Umbilical cord (tissue), 2 donors: ENCODE data around the gene ALDH16A1. TPM values are rescaled to one million over a fixed set of nuclear protein-coding genes. Genes with fewer than 3 reads are reported as not detected.

Source experiments
- DNase-seq: peaks from one replicate; pipeline ENCODE4 v3.0.0-alpha.2; 2015; ENCODE audit warnings: low spot score
- total RNA-seq: library from RNA; depleted of rRNA; stranded (reverse); fragments of >200 nt; gene quantifications from one replicate; pipeline ENCODE4 v1.2.3, GENCODE V29; 2014; ENCODE audit warnings: low replicate concordance; ENCODE audit not compliant: insufficient read depth

ALDH16A1 gene
- total RNA-seq, 1 donor from 2014 or later, result 18.3 TPM

DNA sequence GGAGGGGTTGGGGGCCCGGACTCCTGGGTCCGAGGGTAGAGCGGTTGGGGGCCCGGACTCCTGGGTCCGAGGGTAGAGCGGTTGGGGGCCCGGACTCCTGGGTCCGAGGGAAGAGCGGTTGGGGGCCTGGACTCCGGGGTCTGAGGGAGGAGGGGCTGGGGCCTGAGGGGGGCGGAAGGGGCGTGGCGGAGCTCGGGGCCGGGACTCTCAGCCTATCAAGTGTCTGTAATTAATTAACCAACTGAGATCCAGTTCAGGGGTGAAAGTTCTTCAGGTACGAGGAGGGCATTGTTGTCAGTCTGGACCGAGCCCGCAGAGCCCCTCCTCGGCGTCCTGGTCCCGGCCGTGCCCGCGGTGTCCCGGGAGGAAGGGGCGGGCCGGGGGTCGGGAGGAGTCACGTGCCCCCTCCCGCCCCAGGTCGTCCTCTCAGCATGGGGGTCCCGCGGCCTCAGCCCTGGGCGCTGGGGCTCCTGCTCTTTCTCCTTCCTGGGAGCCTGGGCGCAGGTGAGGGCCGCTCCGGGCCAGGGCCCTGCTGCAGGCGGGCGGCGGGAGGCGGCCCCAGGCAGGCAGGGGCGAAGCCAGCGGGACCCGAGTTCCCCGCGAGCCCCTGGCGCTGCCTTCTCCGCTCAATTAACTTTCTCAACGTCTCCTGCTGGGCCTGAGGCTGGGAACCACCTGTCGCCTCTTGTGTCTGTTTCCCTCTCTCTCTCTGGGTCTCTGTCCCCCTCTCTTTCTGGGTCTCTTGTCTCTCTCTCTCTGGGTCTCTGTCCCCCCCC, 60.1 kb downstream of the ALDH16A1 start:
- peak; percentile 56 for DNase-seq

DNA sequence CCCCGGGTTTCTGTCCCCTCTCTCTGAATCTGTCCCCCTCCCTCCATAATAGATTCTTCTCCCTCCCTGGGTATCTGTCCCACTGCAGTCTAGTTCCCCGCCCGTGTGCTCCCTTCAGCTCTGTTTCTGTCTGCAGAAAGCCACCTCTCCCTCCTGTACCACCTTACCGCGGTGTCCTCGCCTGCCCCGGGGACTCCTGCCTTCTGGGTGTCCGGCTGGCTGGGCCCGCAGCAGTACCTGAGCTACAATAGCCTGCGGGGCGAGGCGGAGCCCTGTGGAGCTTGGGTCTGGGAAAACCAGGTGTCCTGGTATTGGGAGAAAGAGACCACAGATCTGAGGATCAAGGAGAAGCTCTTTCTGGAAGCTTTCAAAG, 60.7 kb downstream of the ALDH16A1 start:
- DNase-seq, result no peak

DNA sequence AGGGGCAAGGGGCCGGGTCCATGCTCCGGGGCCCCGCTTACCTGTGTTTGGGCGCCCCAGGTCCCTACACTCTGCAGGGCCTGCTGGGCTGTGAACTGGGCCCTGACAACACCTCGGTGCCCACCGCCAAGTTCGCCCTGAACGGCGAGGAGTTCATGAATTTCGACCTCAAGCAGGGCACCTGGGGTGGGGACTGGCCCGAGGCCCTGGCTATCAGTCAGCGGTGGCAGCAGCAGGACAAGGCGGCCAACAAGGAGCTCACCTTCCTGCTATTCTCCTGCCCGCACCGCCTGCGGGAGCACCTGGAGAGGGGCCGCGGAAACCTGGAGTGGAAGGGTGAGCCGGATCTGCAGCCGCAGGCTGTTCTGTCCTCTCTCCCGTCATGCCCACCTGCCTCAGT, 61.1 kb downstream of the ALDH16A1 start:
- no peak for DNase-seq

- peak; percentile 58 for DNase-seq
Measured at GRCh38 chr19:49515767-49516166, 62.7 kb downstream of the ALDH16A1 start.

DNA sequence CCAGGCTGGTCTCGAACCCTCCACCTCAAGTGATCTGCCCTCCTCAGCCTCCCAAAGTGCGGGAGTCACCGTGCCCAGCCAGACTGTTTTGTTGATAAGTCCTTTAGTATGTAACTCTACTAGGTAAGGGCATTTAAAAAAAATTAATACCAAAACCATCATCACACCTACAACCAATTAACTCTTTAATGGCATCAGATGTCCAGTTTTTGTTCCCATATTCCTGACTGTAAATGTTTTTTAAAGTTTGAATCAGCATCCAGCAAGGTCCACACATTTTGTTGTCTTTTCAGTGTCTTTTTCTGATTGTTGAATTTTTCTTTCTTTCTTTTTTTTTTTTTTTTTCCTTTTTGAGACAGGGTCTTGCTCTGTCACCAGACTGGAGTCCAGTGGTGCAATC, 65.0 kb downstream of the ALDH16A1 start:
- no peak for DNase-seq

Other genes starting within 250 kb of the ALDH16A1 start
- 3.6 TPM for gene SLC6A16, start 128.0 kb upstream of the ALDH16A1 start, total RNA-seq
- 0.96 TPM for gene CD37, start 117.8 kb upstream of the ALDH16A1 start, total RNA-seq
- 25.5 TPM for gene TEAD2, start 90.8 kb upstream of the ALDH16A1 start, total RNA-seq
- not detected for gene DKKL1, start 89.3 kb upstream of the ALDH16A1 start, total RNA-seq
- 1.7 TPM for gene KASH5, start 65.0 kb upstream of the ALDH16A1 start, total RNA-seq
- not detected for gene PTH2, start 29.8 kb upstream of the ALDH16A1 start, total RNA-seq
- gene GFY, start 27.8 kb upstream of the ALDH16A1 start, total RNA-seq, result not detected
- 0.72 TPM for gene SLC17A7, start 11.7 kb upstream of the ALDH16A1 start, total RNA-seq
- gene PIH1D1, start 1.4 kb upstream of the ALDH16A1 start, total RNA-seq, result 61.9 TPM
- 1.9 TPM for gene FLT3LG, start 21.0 kb downstream of the ALDH16A1 start, total RNA-seq
- gene RPL13A, start 34.4 kb downstream of the ALDH16A1 start, total RNA-seq, result 1,894 TPM
- gene RPS11, start 43.2 kb downstream of the ALDH16A1 start, total RNA-seq, result 4,623 TPM
- gene FCGRT, start 59.4 kb downstream of the ALDH16A1 start, total RNA-seq, result 121 TPM
- 136 TPM for gene RCN3, start 74.8 kb downstream of the ALDH16A1 start, total RNA-seq
- 52.0 TPM for gene NOSIP, start 127.3 kb downstream of the ALDH16A1 start, total RNA-seq
- gene PRRG2, start 128.1 kb downstream of the ALDH16A1 start, total RNA-seq, result not detected
- gene PRR12, start 138.0 kb downstream of the ALDH16A1 start, total RNA-seq, result 1.9 TPM
- 43.6 TPM for gene RRAS, start 186.9 kb downstream of the ALDH16A1 start, total RNA-seq
- gene SCAF1, start 189.0 kb downstream of the ALDH16A1 start, total RNA-seq, result 7.9 TPM
- gene IRF3, start 212.6 kb downstream of the ALDH16A1 start, total RNA-seq, result 102 TPM
- gene BCL2L12, start 212.7 kb downstream of the ALDH16A1 start, total RNA-seq, result 0.96 TPM
- 137 TPM for gene PRMT1, start 224.0 kb downstream of the ALDH16A1 start, total RNA-seq
- gene ADM5, start 236.4 kb downstream of the ALDH16A1 start, total RNA-seq, result 1.9 TPM
- gene CPT1C, start 237.9 kb downstream of the ALDH16A1 start, total RNA-seq, result 4.3 TPM